H1 (cell line): ENCODE results near the gene COQ5. TPM values are rescaled to one million over a fixed set of nuclear protein-coding genes. Genes with fewer than 3 reads are reported as not detected.

Experiments used
- BCL11A ChIP-seq, 2 experiments: IDR thresholded peaks; one replicate each; pipeline ENCODE4 v1.6.1; 2011; ENCODE audit warnings: low read depth in 2 of 2, low read length in 2 of 2, mild to moderate bottlenecking in 2 of 2
- CBX5 ChIP-seq: fragments of 300-800, 300-1000 bp; sonication (generic); IDR thresholded peaks from 2 replicates; pipeline ENCODE4 v1.7.1; 2016; ENCODE audit warnings: antibody characterized with exemption, low read length, low read depth
- GTF2F1 ChIP-seq: IDR thresholded peaks from 2 replicates; pipeline ENCODE4 v1.6.1; 2012; ENCODE audit warnings: low read depth, low read length, improper control_type of control experiment, borderline replicate concordance
- SP2 ChIP-seq: IDR thresholded peaks from 2 replicates; pipeline ENCODE4 v1.6.1; 2012; ENCODE audit warnings: mild to moderate bottlenecking, low read length, inconsistent platforms
- YY1 ChIP-seq: IDR thresholded peaks from 2 replicates; pipeline ENCODE4 v1.6.1; 2011; ENCODE audit warnings: low read depth, mild to moderate bottlenecking, low read length
- polyA plus RNA-seq, 7 experiments: library from polyadenylated mRNA; depleted of rRNA in 3 of 7; stranded (reverse) in 5 of 7; unstranded in 2 of 7; fragments of >200 nt in 5 of 7; fragments of 200-250 nt in 2 of 7; gene quantifications; 1 replicate in 5 of 7; 2 replicates in 1 of 7; 4 replicates in 1 of 7; pipeline versions ENCODE4 v1.2.1 to v1.2.3, GENCODE V29; 2011 to 2013; ENCODE audit warnings: missing spikeins in 2 of 7, mixed read lengths in 2 of 7
- total RNA-seq: library from RNA; stranded (reverse); fragmentation: NEBNext Ultra II Directional; extraction: Animal tissue kit (Norgen Biotek cat#: 25700); gene quantifications from 2 replicates; pipeline ENCODE4 v1.2.1, GENCODE V29; 2021
- TF ChIP-seq, protein P1 (sequence below): IDR thresholded peaks from 2 replicates; pipeline ENCODE4 v1.6.1; 2012; ENCODE audit warnings: low read length, inconsistent platforms

Gene COQ5
- total and polyA plus RNA-seq, 2 of the 8 experiments (the other 6 are each of a cell fraction or from before 2014, with no cell fraction given) = 35.1 to 35.8 TPM

DNA sequence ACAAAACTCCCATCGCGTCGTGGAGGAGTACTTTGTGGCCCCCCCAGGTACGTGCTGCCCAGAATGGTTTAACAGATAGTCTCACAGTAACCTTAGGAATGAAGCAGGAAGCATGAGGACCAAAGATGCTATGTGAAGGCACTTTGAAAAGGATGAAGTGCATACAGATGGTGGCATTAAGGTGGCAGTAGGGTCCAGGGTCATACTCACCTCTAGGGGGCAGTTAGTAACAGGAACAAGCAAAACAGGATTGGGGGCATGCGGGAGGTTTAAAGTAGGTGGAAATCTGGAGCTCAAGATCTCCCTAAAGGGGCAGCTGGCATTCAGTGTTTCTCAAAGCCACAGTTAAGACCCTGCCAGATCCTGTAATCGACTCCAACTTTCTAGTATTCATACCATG lies 71.8 kb downstream of the COQ5 start (continued):
- TF ChIP-seq YY1 (no peak), GTF2F1 (no peak), CBX5 (no peak), BCL11A (IDR thresholded peaks at IDR 0.05; ENCODE audit: low read depth in 2 of 2, low read length in 2 of 2) (no peak), SP2 (no peak)
- TF ChIP-seq, protein P1, sequence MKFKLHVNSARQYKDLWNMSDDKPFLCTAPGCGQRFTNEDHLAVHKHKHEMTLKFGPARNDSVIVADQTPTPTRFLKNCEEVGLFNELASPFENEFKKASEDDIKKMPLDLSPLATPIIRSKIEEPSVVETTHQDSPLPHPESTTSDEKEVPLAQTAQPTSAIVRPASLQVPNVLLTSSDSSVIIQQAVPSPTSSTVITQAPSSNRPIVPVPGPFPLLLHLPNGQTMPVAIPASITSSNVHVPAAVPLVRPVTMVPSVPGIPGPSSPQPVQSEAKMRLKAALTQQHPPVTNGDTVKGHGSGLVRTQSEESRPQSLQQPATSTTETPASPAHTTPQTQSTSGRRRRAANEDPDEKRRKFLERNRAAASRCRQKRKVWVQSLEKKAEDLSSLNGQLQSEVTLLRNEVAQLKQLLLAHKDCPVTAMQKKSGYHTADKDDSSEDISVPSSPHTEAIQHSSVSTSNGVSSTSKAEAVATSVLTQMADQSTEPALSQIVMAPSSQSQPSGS = no peak
